Testis (tissue), 3 donors: ENCODE results near the gene CRIM1. TPM values are rescaled to one million over a fixed set of nuclear protein-coding genes. Genes with fewer than 3 reads are reported as not detected.

Source experiments
- DNase-seq: peaks from one replicate; pipeline ENCODE4 v3.0.0-alpha.2; 2019
- H3K27ac ChIP-seq, 2 donors: fragments of 200-600 bp; sonication (generic); one replicate each; pipeline ENCODE4 v1.5.1; 2019
- H3K27me3 ChIP-seq: fragments of 200-600 bp; sonication (generic); one replicate; pipeline ENCODE4 v1.5.1; 2019
- H3K36me3 ChIP-seq: fragments of 200-600 bp; sonication (generic); one replicate; pipeline ENCODE4 v1.5.1; 2017; ENCODE audit warnings: low read depth; ENCODE audit errors: missing control alignments
- H3K4me1 ChIP-seq: fragments of 200-600 bp; sonication (generic); one replicate; pipeline ENCODE4 v1.5.1; 2019
- H3K4me3 ChIP-seq, 2 donors: fragments of 200-600 bp; sonication (generic); one replicate each; pipeline ENCODE4 v1.5.1; 2017 to 2019
- H3K9me3 ChIP-seq: fragments of 200-600 bp; sonication (generic); one replicate; pipeline ENCODE4 v1.5.1; 2017
- CTCF ChIP-seq, 3 experiments: fragments of 450-650 bp in 2 of 3; fragments of 200-600 bp in 1 of 3; sonication (generic) in 1 of 3; IDR thresholded peaks; one replicate each; pipeline ENCODE4 v1.5.1; 2016 to 2019; ENCODE audit warnings: antibody characterized with exemption in 3 of 3, mild to moderate bottlenecking in 2 of 3, moderate library complexity in 1 of 3
- POLR2A ChIP-seq: fragments of 450-650 bp; IDR thresholded peaks from one replicate; pipeline ENCODE4 v1.6.1; 2017; ENCODE audit warnings: antibody characterized with exemption, mild to moderate bottlenecking, moderate library complexity
- WGBS, 2 donors: methylation state at CpG; one replicate each; pipeline ENCODE4 v1.1.5; 2018; 5-methylcytosine and 5-hydroxymethylcytosine counted together
- intact Hi-C: fragments of 100-400 bp; cut with DNase I; formaldehyde crosslinking; loops from one replicate; pipeline ENCODE4 v1.15.1; 2023; ENCODE audit warnings: low total_unique reads
- polyA plus RNA-seq: library from polyadenylated mRNA; stranded (reverse); fragments of 350-450 nt; fragmentation: Illumina TruSeq; extraction: RNeasy Lipid Tissue Mini Kit (QIAGEN cat#74804); gene quantifications from one replicate; pipeline ENCODE4 v1.2.3, GENCODE V29; 2014; ENCODE audit warnings: low read depth, low replicate concordance; ENCODE audit not compliant: insufficient read depth
- total RNA-seq, 2 donors: library from RNA; depleted of rRNA; stranded (reverse); fragments of >200 nt; gene quantifications; one replicate each; pipeline ENCODE4 v1.2.3, GENCODE V29; 2016

The CRIM1 gene
- total and polyA plus RNA-seq, 3 donors from 2014 or later, result 38.2 to 94.1 (median 68.4) TPM

GRCh38 chr2:36338827-36339145, 16.8 kb upstream of the CRIM1 start:
- H3K27me3 ChIP-seq, result no peaks in the 10 kb centered on the region
- TF ChIP-seq POLR2A (no peak), CTCF (IDR thresholded peaks at IDR 0.05) (no peak)
- DNase-seq, result no peak
- WGBS, 2 donors, result 57 to 59% methylated on average over 1 of the region's 1 CpG
- intact Hi-C loops, result no loop called here
- H3K4me1 ChIP-seq, result no peaks in the 10 kb centered on the region
- no peak overlapping the region for H3K27ac ChIP-seq
- H3K36me3 ChIP-seq, result no peaks in the 10 kb centered on the region
- H3K4me3 ChIP-seq, result no peak overlapping the region
- no peaks in the 10 kb centered on the region for H3K9me3 ChIP-seq

DNA sequence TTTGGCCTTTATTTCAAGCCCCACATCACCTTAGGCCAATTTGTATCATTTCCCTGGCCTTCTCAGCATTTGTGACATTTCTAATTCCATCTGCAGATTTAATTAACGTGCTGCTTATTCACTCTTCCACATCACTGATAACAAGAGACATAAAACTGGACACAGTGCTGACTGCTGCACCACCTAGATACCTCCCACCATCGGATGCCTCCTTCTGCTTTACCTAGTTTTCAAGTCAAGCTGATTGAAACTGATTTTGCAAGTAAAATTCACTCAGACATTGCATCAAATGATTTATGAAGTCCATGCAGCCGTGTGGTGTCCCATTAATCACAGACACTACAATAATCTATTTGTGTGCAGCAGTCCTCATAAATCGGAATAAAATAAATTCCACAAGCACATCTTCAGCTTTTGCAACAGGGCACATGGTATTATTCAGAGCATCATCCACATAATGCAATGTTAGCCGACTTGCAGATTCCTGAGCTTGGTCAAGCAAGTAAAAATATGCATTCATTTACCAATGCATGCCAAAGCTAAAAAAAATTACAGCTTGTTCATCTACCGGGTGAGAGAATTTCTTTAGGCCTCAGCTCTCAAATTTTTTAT, 15.9 kb upstream of the CRIM1 start:
- Histone ChIP-seq H3K36me3 (no peaks in the 10 kb centered on the region), H3K4me1 (no peaks in the 10 kb centered on the region), H3K27me3 (no peaks in the 10 kb centered on the region), H3K27ac (no peak overlapping the region), H3K9me3 (no peaks in the 10 kb centered on the region), H3K4me3 (no peak overlapping the region)
- TF ChIP-seq CTCF (IDR thresholded peaks at IDR 0.05), result no peak
- TF ChIP-seq POLR2A, result no peak
- WGBS, 2 donors, result 62 to 64% methylated on average over 6 of the region's 6 CpGs
- no peak for DNase-seq
- intact Hi-C loops, result no loop called here

DNA sequence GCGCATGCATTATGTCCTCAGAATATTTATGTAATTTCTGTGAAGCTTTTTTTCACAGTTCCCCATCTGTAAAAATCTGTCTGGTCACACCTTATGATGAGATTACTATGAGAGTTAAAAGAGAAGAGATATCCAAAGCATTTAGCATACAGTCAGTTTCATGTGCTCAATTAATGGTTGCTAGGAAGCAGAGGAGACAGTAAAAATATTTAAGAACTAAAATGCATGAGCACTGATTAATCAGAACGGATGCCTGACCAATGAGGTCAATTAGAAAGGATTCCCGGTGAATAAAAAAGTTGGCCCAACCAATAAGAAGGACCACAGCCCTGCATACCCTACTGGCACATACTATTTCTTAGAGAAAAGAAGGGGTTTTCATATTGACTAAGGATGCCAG, 12.0 kb upstream of the CRIM1 start:
- 91 to 92% methylated on average over 3 of the region's 3 CpGs for WGBS, 2 donors
- H3K4me3 ChIP-seq, result no peak overlapping the region
- H3K27me3 ChIP-seq, result no peaks in the 10 kb centered on the region
- DNase-seq, result no peak
- no peaks in the 10 kb centered on the region for H3K36me3 ChIP-seq
- no peak overlapping the region for H3K27ac ChIP-seq
- no peaks in the 10 kb centered on the region for H3K4me1 ChIP-seq
- intact Hi-C loops, result no loop called here
- no peaks in the 10 kb centered on the region for H3K9me3 ChIP-seq
- no peak for TF ChIP-seq POLR2A
- no peak for TF ChIP-seq CTCF (IDR thresholded peaks at IDR 0.05)

GRCh38 chr2:36348721-36349120, 6.9 kb upstream of the CRIM1 start:
- Histone ChIP-seq H3K36me3 (no peaks in the 10 kb centered on the region), H3K27ac (no peak overlapping the region), H3K27me3 (no peaks in the 10 kb centered on the region), H3K4me1 (peaks cover 14% of the 10 kb centered on the region), H3K4me3 (no peak overlapping the region), H3K9me3 (no peaks in the 10 kb centered on the region)
- intact Hi-C loops, result no loop called here
- no peak for TF ChIP-seq CTCF (IDR thresholded peaks at IDR 0.05)
- no peak for TF ChIP-seq POLR2A
- DNase-seq, result no peak
- WGBS, 2 donors, result 80 to 82% methylated on average over 2 of the region's 2 CpGs

DNA sequence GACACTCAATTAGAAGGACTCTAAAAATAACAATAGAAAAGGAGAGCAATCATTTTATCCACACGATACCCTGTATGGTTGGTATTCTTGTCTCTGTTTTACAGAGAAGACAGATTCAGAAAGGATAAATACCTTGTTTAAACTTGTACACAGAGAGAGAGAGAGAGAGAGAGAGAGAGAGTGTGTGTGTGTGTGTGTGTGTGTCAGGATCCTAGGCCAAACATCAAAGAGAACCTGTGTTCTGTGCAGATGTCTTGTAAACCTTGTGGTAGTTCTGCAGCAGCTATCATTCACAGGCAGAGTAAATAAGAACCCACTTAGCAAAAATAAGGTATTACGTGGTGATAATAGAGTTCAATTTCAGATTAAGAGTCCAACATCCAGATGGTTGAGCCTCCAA, 4.3 kb upstream of the CRIM1 start:
- no peaks in the 10 kb centered on the region for H3K36me3 ChIP-seq
- H3K27ac ChIP-seq, result no peak overlapping the region
- no peak overlapping the region for H3K4me3 ChIP-seq
- no peaks in the 10 kb centered on the region for H3K9me3 ChIP-seq
- TF ChIP-seq CTCF (IDR thresholded peaks at IDR 0.05) (no peak), POLR2A (no peak)
- peaks cover 14% of the 10 kb centered on the region for H3K4me1 ChIP-seq
- H3K27me3 ChIP-seq, result no peaks in the 10 kb centered on the region
- WGBS, 2 donors, result 90 to 94% methylated on average over 2 of the region's 2 CpGs
- no peak for DNase-seq
- intact Hi-C loops, result loop anchor here (10.0 kb wide), 1 partner anchor 154 kb away; no protein-coding TSS in a partner anchor
